Measurements from ENCODE around the gene TBC1D22A.

Gene TBC1D22A

DNA sequence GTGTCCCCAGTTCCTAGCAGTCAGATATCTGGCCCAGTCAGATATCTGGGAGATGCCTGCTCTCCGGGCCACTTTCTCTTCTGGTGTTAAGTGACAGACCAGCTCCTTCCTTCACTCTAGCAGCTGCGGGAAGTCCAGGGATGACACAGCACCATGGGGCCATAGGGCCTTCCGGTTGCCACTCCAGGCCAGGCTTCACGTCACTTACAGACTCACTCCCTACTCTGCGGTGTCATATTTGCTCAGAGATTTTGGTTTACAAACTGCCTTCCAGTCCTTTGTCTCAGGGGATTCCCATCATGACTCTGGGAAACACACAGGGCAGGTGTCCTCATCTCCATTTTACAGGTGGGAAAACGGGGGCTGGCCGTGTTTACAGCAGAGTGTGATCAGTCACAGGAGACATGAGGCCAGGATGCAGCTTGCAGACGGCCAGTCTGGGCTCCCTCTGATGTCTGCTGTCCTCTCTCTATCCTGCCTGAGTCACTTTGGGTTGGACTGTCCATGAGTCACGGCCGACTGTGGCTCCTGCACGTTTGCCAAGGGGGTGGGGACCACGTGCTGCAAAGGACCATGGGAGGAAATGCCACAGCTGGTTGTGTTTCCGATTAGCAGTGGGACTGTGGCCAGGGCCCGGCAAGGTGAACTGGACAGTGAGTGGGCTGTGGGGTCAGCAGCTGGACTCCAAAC, 8.2 kb upstream of the TBC1D22A start:
- peak; percentile 55 for DNase-seq

DNA sequence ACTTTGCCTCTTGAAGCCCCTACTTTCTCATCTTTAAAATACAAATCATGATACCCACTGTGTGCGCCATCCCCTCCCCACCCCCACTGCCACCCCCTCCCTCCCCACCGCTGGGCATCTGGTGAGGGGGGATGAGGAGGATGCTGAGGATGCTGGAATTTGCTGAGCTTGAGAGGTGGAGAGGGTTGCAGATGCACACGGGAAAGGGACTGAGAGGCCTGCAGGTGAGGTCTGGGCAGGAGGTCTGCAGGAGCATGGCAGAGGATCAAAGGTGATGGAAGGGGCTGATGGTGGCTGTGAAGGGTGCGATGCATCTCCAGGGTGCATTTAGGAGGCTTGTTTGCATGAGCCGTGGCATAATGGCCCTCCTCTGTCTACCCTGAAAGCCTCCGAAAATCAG, 7.6 kb upstream of the TBC1D22A start:
- DNase-seq, result no peak

DNA sequence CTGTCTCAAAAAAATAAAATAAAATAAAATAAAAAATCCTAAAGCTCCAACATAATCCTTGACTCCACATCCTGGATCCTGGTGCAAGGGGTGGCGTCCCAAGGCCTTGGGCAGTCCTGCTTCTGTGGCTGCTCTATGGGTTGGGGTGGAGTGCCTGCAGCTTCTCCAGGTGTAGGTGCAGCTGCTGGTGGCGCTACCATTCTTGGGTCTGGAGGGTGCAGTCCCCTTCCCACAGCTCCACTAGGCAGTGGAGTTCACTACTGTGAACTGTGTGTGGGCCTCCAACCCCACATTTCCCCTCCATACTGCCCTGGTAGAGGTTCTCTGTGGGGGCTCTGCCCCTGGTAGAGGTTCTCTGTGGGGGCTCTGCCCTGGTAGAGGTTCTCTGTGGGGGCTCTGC, 6.9 kb upstream of the TBC1D22A start:
- no peak for DNase-seq

GRCh38 chr22:46756097-46756496, 6.4 kb upstream of the TBC1D22A start:
- DNase-seq, result no peak

DNA sequence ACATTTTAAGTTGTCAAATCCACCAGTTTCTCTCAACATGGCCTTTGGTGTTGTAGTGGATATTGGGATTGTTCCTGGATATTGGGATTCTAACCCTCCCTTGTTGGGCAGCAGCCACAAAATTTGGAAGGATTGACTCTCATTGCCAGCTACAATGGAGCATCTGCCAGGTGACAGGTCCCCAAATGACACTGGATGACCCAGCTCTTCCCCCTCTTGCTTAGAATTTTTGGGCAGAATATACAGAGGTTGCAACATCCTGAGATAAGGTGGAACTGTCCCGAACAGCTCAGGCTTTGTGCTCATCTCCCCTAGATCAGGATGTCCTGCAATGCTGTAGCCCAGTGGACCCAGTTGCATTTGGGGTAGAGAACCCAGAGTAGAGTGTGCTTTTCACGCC, 5.3 kb upstream of the TBC1D22A start:
- no peak for DNase-seq

DNA sequence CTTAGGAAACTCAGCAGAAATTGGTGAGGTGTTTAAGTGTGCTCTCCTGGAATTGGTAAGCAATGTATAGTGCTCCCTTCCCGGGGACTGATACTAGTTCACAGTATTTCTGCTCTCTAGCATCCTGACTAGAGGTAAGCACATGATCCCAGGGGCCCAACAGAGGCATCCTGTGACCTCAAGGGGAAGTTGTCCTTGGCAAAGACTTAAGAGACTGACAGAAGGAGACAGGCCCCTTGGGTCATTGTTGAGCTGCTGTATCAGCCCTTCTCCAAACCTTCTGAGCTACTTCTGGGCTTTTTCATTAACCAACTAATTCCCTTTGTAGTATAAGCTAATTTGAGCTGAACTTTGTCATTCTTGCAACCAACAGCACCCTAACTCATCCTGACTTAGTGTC, 4.3 kb upstream of the TBC1D22A start:
- DNase-seq, result no peak

DNA sequence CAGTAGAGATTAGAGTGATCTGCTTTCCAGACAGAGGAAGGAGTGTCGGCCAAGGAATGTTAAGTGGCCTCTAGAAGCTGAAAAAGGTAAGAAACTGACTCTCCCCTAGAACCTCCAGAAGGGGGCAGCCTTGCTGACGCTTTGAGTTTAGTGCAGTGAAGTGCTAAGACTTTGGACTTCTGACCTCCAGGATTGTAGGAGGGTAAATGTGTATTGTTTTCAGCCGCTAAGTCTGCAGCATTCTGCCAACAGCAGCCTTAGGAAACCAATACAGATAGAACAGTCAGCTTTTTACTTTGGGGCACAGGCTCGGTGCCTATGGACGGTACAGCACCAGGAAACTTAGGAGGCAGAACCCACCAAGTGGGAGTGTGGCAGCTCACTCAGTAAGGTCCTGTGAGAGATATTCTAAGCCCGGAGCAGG, 3.6 kb upstream of the TBC1D22A start:
- peak; percentile 64 for DNase-seq

DNA sequence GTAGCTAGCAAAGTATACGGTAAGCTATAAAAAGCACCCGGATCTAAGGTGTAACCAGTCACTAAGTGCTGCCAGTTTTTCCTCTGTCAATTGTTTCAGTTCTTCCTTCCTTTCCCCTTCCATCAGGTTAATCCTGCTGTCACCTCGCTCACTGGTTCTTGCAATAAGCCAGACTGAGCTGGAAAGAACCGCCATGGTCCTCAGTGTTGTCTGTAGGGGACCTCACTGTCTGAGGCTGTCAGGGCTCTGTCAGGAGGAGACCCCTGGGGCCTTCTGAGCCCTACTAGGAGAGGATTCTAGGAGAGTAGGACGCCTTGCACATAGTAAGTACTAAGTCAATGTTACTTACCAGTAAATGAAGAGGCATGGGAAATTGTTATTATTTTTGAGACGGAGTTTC, 1.4 kb upstream of the TBC1D22A start:
- DNase-seq, result no peak

GRCh38 chr22:46761539-46762237, 762 bp upstream of the TBC1D22A start:
- peak; percentile 42 for DNase-seq

GRCh38 chr22:46763051-46763705, 728 bp downstream of the TBC1D22A start:
- DNase-seq, result peak; percentile 24

DNA sequence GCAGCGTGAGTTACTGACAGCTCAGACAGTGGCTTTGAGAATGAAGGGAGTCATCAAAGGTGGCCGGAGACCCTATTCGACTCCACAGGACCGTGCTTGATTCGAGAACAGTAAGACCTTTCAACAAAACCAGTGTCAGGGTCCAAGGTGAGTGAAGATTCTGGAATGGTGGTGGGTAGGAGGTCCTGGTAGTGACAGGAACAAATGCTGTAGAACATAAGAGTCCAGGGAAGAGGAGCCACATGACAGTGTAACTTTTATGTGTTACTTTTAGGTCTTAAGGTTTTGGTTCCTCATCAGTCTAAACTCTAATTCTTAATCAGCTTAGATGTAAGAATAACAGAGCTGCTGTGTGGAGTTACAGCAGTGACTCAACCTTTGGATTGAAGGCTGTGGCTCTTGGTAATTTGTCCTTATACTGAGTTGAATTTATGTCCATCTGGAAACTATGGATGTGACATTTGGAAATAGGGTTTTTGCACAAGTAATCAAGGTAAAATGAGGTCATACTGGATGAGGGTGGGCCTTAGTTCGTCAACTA, 1.8 kb downstream of the TBC1D22A start:
- DNase-seq, result no peak

GRCh38 chr22:46764779-46765485, 2.5 kb downstream of the TBC1D22A start:
- no peak for DNase-seq

GRCh38 chr22:46766611-46767010, 4.2 kb downstream of the TBC1D22A start:
- no peak for DNase-seq

- no peak for DNase-seq
These were observed 5.0 kb downstream of the TBC1D22A start for GRCh38 chr22:46767249-46767985.

GRCh38 chr22:46769191-46769675, 6.8 kb downstream of the TBC1D22A start:
- DNase-seq, result no peak

DNA sequence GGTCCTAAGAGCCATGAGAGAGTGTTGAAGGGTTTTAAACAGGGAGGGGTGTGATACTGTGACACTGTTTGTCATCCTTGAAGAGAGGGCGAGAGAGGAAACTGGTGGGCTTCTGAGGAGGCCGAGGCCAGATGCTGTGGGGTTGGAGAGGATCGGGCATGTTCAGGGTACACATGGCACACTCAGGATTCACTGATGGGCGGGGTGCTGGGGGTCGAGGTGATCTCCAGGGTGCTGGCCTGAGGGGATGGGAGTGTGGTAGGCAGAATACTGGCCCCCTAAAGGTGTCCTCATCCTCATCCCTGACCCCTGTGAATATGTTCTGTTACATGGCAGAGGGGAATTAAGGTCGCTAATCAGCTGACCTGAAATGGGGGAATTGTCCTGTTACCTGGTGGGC, 7.3 kb downstream of the TBC1D22A start:
- no peak for DNase-seq

- no peak for DNase-seq
These were observed 7.7 kb downstream of the TBC1D22A start for GRCh38 chr22:46770151-46770641.

DNA sequence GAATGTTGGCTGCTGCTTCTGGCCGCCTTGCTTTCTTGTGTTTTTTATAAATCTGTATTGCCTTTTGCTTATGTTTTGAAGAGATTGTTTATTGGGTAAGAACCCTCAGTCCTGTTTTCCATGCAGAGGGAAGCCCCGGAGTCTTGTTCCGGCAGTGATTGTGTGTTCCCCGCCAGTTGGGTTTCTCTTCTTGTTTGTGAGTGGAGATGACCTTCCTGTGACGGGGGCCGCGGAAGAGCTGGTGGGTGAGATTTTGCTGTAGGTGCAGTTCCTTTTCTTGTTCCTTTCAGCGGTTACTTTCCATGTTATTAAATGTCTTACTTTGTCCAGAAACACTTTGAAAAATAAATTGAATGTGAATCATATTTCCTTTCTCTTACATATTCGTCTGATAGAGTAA, 8.3 kb downstream of the TBC1D22A start:
- no peak for DNase-seq

DNA sequence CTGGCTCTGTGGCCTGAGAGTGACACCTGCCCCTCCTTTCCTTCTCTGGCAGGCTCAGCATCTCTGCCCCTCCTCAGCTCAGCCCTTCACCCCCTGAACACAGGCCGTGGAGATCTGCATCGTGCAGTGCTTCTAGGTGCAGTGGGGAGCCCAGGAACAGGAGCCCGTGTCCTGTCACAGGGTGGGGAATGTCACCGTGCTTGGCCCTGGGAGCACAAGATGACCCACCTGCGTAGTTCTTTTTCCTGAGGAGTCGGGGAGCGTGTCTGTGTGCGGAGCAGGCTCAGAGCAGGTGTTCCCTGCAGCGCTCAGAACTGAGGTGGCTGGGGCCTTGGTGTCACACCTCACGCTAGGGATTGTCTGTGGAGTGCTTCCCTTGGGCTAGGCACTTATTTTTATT, 10.6 kb downstream of the TBC1D22A start:
- DNase-seq, result no peak

DNA sequence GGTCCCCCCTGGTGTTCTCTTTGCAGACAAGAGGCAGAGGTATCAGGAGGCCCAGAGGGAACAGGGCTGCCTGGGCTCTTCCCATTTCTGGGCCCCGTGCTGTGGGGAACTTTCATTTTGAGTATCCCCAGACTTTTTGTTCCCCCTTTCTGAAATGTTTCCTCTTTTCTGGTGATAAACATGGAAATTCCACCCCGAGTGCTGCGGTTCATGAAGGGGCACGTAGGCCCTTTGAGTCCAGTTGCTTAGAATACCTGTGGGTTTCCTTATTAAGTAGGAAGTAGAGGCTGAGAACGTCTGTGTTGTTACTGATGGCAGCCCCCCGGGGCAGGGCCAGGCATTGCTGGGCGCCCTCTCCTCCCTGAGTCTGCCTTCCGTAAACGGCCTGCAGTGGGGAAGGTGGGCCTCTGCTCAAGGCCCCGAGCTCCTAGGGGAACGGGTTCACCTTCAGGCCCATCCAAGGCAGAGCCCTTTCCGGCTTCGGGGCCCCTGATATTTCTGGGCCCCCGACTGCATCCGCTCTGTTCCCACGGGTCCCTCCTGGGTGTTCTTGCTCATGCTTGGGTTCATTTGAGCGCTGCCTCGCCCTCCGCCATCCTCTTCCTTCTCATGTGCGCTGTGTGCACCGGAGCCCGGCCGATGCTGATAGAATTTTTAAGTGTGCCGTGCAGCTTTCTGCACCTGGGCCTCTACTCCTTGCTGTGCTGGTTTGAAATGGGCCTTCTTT, 12.0 kb downstream of the TBC1D22A start:
- peak; percentile 48 for DNase-seq
